Calu3 (cell line): Measurements from ENCODE around the gene RDH13. TPM values are rescaled to one million over a fixed set of nuclear protein-coding genes. Genes with fewer than 3 reads are reported as not detected.

ENCODE experiments used
- BruUV-seq: library from RNA; stranded (reverse); fragments of 400-500 nt; replicated peaks from 2 replicates; lab custom pipeline; 2021; lab: Mats Ljungman, UMichigan
- CTCF ChIA-PET: fragments of 300-600 bp; sonication (Branson Sonifier 250); formaldehyde crosslinking; loops from one replicate; lab custom pipeline; 2022; ENCODE audit warnings: antibody characterized with exemption; lab: Charles Lee
- DNase-seq: peaks from one replicate; pipeline ENCODE4 v3.0.0; 2022
- H3K27ac Mint-ChIP-seq: one replicate; pipeline ENCODE4 v1.8.0; 2022; ENCODE audit warnings: mixed read lengths; ENCODE audit not compliant: unreplicated experiment
- H3K27me3 Mint-ChIP-seq: one replicate; pipeline ENCODE4 v1.8.0; 2022; ENCODE audit warnings: mixed read lengths; ENCODE audit not compliant: unreplicated experiment
- H3K36me3 Mint-ChIP-seq: one replicate; pipeline ENCODE4 v1.8.0; 2022; ENCODE audit warnings: mild to moderate bottlenecking, moderate library complexity, mixed read lengths; ENCODE audit not compliant: insufficient read depth, unreplicated experiment
- H3K4me1 Mint-ChIP-seq: one replicate; pipeline ENCODE4 v1.8.0; 2022; ENCODE audit warnings: mild to moderate bottlenecking, low read depth, mixed read lengths; ENCODE audit not compliant: unreplicated experiment
- H3K4me3 Mint-ChIP-seq: one replicate; pipeline ENCODE4 v1.8.0; 2022; ENCODE audit warnings: mild to moderate bottlenecking, low read depth, moderate library complexity, mixed read lengths; ENCODE audit not compliant: unreplicated experiment
- H3K9me3 Mint-ChIP-seq: one replicate; pipeline ENCODE4 v1.8.0; 2022; ENCODE audit warnings: low read depth, mixed read lengths; ENCODE audit not compliant: unreplicated experiment
- intact Hi-C: fragments of 100-400 bp; cut with micrococcal nuclease; formaldehyde crosslinking; loops from one replicate; pipeline ENCODE4 v1.10.0; 2022; ENCODE audit not compliant: unreplicated experiment
- total RNA-seq: library from RNA; stranded (reverse); gene quantifications from 2 replicates; pipeline ENCODE4 v1.2.3, GENCODE V29; 2022
- TF ChIP-seq, protein P1 (sequence below): fragments of 200-600 bp; IDR thresholded peaks from one replicate; pipeline ENCODE4 v1.8.0; 2022; ENCODE audit warnings: antibody characterized with exemption; ENCODE audit not compliant: unreplicated experiment

Gene RDH13
- total RNA-seq, 1 experiment from 2014 or later, result 50.1 TPM

DNA sequence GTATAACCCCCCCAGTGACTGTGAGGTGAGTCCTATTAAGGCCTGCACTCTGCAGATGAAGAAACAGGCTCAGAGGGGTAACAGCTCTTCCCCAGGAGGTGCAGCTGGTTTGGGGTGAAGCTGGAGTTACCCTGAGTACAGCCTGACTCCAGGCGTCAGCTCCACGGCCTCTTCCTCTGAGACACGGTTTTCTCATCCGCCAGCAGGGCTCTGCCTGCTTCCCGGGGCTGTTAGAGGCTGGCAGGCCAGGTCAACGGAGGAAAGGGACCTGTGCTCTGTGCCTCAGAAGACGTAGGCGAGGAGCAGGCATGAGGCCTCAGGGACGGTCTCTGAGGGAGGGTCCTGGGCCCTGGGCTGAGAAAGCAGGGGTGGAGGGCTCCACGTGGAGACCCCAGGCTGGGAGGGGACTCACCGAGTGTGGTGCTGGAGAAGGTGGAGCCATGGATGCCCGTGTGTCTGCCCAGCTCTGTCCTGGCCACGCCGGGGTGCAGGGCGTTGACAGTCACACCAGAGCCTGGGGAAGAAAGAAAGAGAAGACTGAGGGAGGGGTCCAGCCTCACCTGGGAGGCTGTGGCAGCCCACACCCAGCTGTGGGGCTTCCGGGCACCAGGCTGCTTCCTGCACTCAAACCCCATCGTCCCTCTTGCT, 15.8 kb downstream of the RDH13 start:
- TF ChIP-seq, protein P1, sequence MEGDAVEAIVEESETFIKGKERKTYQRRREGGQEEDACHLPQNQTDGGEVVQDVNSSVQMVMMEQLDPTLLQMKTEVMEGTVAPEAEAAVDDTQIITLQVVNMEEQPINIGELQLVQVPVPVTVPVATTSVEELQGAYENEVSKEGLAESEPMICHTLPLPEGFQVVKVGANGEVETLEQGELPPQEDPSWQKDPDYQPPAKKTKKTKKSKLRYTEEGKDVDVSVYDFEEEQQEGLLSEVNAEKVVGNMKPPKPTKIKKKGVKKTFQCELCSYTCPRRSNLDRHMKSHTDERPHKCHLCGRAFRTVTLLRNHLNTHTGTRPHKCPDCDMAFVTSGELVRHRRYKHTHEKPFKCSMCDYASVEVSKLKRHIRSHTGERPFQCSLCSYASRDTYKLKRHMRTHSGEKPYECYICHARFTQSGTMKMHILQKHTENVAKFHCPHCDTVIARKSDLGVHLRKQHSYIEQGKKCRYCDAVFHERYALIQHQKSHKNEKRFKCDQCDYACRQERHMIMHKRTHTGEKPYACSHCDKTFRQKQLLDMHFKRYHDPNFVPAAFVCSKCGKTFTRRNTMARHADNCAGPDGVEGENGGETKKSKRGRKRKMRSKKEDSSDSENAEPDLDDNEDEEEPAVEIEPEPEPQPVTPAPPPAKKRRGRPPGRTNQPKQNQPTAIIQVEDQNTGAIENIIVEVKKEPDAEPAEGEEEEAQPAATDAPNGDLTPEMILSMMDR, result no peak
- H3K4me3 Mint-ChIP-seq, result no peak overlapping the region
- no peak overlapping the region for H3K27ac Mint-ChIP-seq
- no peaks in the 10 kb centered on the region for H3K27me3 Mint-ChIP-seq
- no TSS peak for BruUV-seq
- CTCF ChIA-PET, result no interaction called here
- peaks cover 88% of the 10 kb centered on the region for H3K36me3 Mint-ChIP-seq
- intact Hi-C loops, result no loop called here
- no peaks in the 10 kb centered on the region for H3K4me1 Mint-ChIP-seq
- no peak for DNase-seq
- H3K9me3 Mint-ChIP-seq, result no peaks in the 10 kb centered on the region

GRCh38 chr19:55044771-55045716, 17.9 kb downstream of the RDH13 start:
- TF ChIP-seq, protein P1, result no peak
- no peaks in the 10 kb centered on the region for H3K9me3 Mint-ChIP-seq
- no peak overlapping the region for H3K27ac Mint-ChIP-seq
- H3K4me1 Mint-ChIP-seq, result no peaks in the 10 kb centered on the region
- DNase-seq, result no peak
- no TSS peak for BruUV-seq
- H3K4me3 Mint-ChIP-seq, result no peak overlapping the region
- CTCF ChIA-PET, result no interaction called here
- H3K36me3 Mint-ChIP-seq, result peaks cover 84% of the 10 kb centered on the region
- intact Hi-C loops, result no loop called here
- H3K27me3 Mint-ChIP-seq, result no peaks in the 10 kb centered on the region

GRCh38 chr19:55044286-55044685, 18.7 kb downstream of the RDH13 start:
- Mint-ChIP-seq H3K9me3 (no peaks in the 10 kb centered on the region), H3K36me3 (peaks cover 88% of the 10 kb centered on the region), H3K27me3 (no peaks in the 10 kb centered on the region), H3K4me1 (no peaks in the 10 kb centered on the region), H3K27ac (no peak overlapping the region), H3K4me3 (no peak overlapping the region)
- CTCF ChIA-PET, result no interaction called here
- BruUV-seq, result no TSS peak
- intact Hi-C loops, result no loop called here
- TF ChIP-seq, protein P1, result no peak
- DNase-seq, result no peak

DNA sequence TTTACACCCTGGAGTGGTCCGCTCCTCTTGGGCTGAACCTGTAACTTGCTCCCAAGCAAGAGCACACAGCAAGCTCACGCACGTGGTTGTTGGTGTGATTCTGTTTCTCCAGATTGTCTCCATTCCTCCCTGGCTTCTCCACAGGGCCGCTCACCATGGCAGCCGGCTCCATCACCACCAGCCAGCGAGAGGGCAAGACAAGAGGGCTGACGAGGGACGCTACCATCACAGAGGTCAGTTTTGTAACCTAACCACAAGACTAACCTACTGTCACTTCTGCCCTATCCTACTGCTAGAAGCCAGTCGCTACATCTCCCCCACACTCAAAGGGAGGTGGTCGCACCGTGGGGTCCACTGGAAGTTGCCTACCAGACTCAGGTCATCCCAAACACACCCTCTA, 20.3 kb downstream of the RDH13 start:
- Mint-ChIP-seq H3K36me3 (peaks cover 82% of the 10 kb centered on the region), H3K27me3 (no peaks in the 10 kb centered on the region), H3K9me3 (no peaks in the 10 kb centered on the region), H3K27ac (no peak overlapping the region), H3K4me3 (no peak overlapping the region), H3K4me1 (no peaks in the 10 kb centered on the region)
- no peak for DNase-seq
- BruUV-seq, result no TSS peak
- TF ChIP-seq, protein P1, result no peak
- intact Hi-C loops, result no loop called here
- CTCF ChIA-PET, result no interaction called here
